Panc1 (cell line): Measurements from ENCODE around the gene RASSF4. TPM values are rescaled to one million over a fixed set of nuclear protein-coding genes. Genes with fewer than 3 reads are reported as not detected.

ENCODE experiments used
- ATAC-seq: fragments of 200-7000 bp; cut with Tn5 transposase; 2 replicates; pipeline ENCODE4 v1.9.1; 2020; ENCODE audit warnings: mild to moderate bottlenecking, moderate library complexity
- BruUV-seq: library from RNA; stranded (reverse); fragments of 400-500 nt; replicated peaks from 2 replicates; lab custom pipeline; 2021; lab: Mats Ljungman, UMichigan
- CTCF ChIA-PET: fragments of 300-600 bp; sonication (Branson Sonifier 250); formaldehyde crosslinking; loops from one replicate; lab custom pipeline; 2022; ENCODE audit warnings: antibody characterized with exemption; lab: Charles Lee
- POLR2A ChIA-PET: fragments of 300-600 bp; sonication (Branson Sonifier 250); formaldehyde crosslinking; loops from one replicate; lab custom pipeline; 2022; ENCODE audit warnings: antibody characterized with exemption; lab: Charles Lee
- DNase-seq: peaks from one replicate; pipeline ENCODE4 v3.0.0-alpha.2; 2010; ENCODE audit warnings: low read depth, low spot score
- H3K27ac ChIP-seq: 2 replicates; pipeline ENCODE4 v1.5.1; 2011; ENCODE audit warnings: mild to moderate bottlenecking, low read length, inconsistent platforms
- H3K27me3 ChIP-seq: fragments of 200-500 bp; sonication (Bioruptor generic); 2 replicates; pipeline ENCODE4 v1.6.0; 2014; ENCODE audit warnings: low read length, inconsistent platforms; ENCODE audit not compliant: control insufficient read depth, insufficient read depth
- H3K36me3 ChIP-seq: fragments of 200-500 bp; sonication (Bioruptor generic); 2 replicates; pipeline ENCODE4 v1.5.1; 2014; ENCODE audit warnings: inconsistent platforms, mild to moderate bottlenecking, low read length, moderate library complexity; ENCODE audit not compliant: control insufficient read depth, insufficient read depth
- H3K4me1 ChIP-seq: 2 replicates; pipeline ENCODE4 v1.5.1; 2011; ENCODE audit warnings: inconsistent platforms, mild to moderate bottlenecking, low read length, moderate library complexity; ENCODE audit not compliant: control insufficient read depth, insufficient read depth
- H3K4me3 ChIP-seq, 2 experiments: 2 replicates each; pipeline ENCODE4 v1.5.1; 2011 to 2012; ENCODE audit warnings: low read depth in 2 of 2, low read length in 2 of 2, mild to moderate bottlenecking in 2 of 2, inconsistent platforms in 1 of 2, moderate library complexity in 1 of 2
- H3K9me3 ChIP-seq: fragments of 200-500 bp; sonication (Bioruptor generic); 2 replicates; pipeline ENCODE4 v1.5.1; 2014; ENCODE audit warnings: low read depth, mild to moderate bottlenecking, inconsistent platforms, low read length, moderate library complexity; ENCODE audit not compliant: control insufficient read depth, insufficient read depth
- CTCF ChIP-seq: fragments of 450-650 bp; IDR thresholded peaks from 2 replicates; pipeline ENCODE4 v1.5.1; 2017; ENCODE audit warnings: mild to moderate bottlenecking
- POLR2AphosphoS5 ChIP-seq: IDR thresholded peaks from 2 replicates; pipeline ENCODE4 v1.6.1; 2012; ENCODE audit warnings: mild to moderate bottlenecking, low read depth, low read length, moderate library complexity
- REST ChIP-seq, 2 experiments: IDR thresholded peaks; 2 replicates each; pipeline ENCODE4 v1.6.1; 2011 to 2012; ENCODE audit warnings: low read depth in 2 of 2, control low read depth in 1 of 2, low read length in 1 of 2, mild to moderate bottlenecking in 1 of 2, moderate library complexity in 1 of 2; ENCODE audit not compliant: insufficient read depth in 1 of 2
- SIN3A ChIP-seq: IDR thresholded peaks from 2 replicates; pipeline ENCODE4 v1.6.1; 2012; ENCODE audit warnings: low read depth, mild to moderate bottlenecking, low read length, moderate library complexity, borderline replicate concordance; ENCODE audit not compliant: insufficient read depth
- TCF7L2 ChIP-seq: IDR thresholded peaks from 2 replicates; pipeline ENCODE4 v1.6.1; 2011; ENCODE audit warnings: mild to moderate bottlenecking, low read depth, low read length, inconsistent platforms
- in situ Hi-C: cut with HindIII; loops from 2 replicates; pipeline ENCODE4 v1.10.0; 2016; ENCODE audit warnings: low sequenced_read_pairs, low pct_unique_long_range_greater_than_20kb
- intact Hi-C: fragments of 100-400 bp; cut with micrococcal nuclease; formaldehyde crosslinking; loops from one replicate; pipeline ENCODE4 v1.10.0; 2022; ENCODE audit not compliant: unreplicated experiment
- total RNA-seq: library from RNA; stranded (reverse); gene quantifications from one replicate; pipeline ENCODE4 v1.2.1, GENCODE V29; 2021; ENCODE audit not compliant: unreplicated experiment

Gene RASSF4
- total RNA-seq, 1 experiment from 2014 or later = 13.9 TPM

DNA sequence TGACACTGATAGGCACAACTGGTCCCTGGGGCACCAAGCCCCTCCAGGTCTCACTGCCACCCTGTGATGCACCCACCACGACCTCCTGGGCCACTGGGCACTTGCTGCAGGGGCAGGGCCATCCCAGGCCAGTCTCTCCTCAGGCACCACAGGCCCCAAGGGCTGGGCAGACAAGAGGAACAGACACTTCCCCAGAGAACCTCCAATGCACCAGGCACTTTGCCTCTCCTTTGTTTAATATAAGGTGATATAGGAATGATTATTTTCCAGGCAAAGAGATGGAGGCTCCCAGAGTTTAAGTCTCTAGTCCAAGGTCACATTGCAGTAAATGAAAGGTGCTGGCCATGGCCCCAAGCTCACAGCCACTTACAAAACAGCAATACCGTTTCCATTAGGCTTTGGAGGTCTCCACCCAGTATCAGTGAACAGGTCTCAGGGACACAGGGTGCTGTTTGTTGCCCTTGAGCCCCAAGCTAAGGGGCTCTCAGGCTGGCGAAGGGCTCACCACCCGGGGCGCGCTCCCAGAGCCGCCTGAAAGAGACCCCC, 14.6 kb downstream of the RASSF4 start:
- Histone ChIP-seq H3K27ac (peak overlapping the region; percentile 96), H3K36me3 (no peaks in the 10 kb centered on the region), H3K4me3 (peak overlapping the region; percentile 46 to 65), H3K27me3 (no peaks in the 10 kb centered on the region), H3K4me1 (peaks cover 50% of the 10 kb centered on the region), H3K9me3 (no peaks in the 10 kb centered on the region)
- BruUV-seq = no TSS peak
- in situ Hi-C loops = no loop called here
- TF ChIP-seq CTCF (no peak), POLR2AphosphoS5 (no peak), REST (IDR thresholded peaks at IDR 0.05; ENCODE audit: insufficient read depth in 1 of 2, low read depth in 2 of 2, low read length in 1 of 2) (no peak), SIN3A (no peak), TCF7L2 (no peak)
- ATAC-seq = no peak
- ChIA-PET CTCF (no interaction called here), POLR2A (no interaction called here)
- intact Hi-C loops = loop anchor here (2.0 kb wide), 1 partner anchor 41 kb away; no protein-coding TSS in a partner anchor
- no peak for DNase-seq

- DNase-seq (no peak), ATAC-seq (peak; percentile 84)
- POLR2A ChIA-PET = no interaction called here
- H3K36me3 ChIP-seq = no peaks in the 10 kb centered on the region
- H3K27me3 ChIP-seq = no peaks in the 10 kb centered on the region
- H3K4me1 ChIP-seq = peaks cover 57% of the 10 kb centered on the region
- no peaks in the 10 kb centered on the region for H3K9me3 ChIP-seq
- peak overlapping the region; percentile 96 for H3K27ac ChIP-seq
- in situ Hi-C loops (no loop called here), intact Hi-C loops (loop anchor here (2.0 kb wide), 1 partner anchor 42 kb away; no protein-coding TSS in a partner anchor)
- CTCF ChIA-PET = interaction anchor here (1.5 to 2.3 kb wide), 2 partner anchors 12 to 41 kb away, joined by 6 to 17 read pairs; no protein-coding TSS in a partner anchor
- H3K4me3 ChIP-seq = peak overlapping the region; percentile 46 to 65
- peak; percentile 100 for TF ChIP-seq CTCF
- TF ChIP-seq POLR2AphosphoS5 = peak; percentile 77
- peak; percentile 55 for TF ChIP-seq TCF7L2
- no peak for TF ChIP-seq REST (IDR thresholded peaks at IDR 0.05; ENCODE audit: insufficient read depth in 1 of 2, low read depth in 2 of 2, low read length in 1 of 2)
- 0 out of 2 replicates have a peak, but pooled peaks have one; percentile 34 for TF ChIP-seq SIN3A
- no TSS peak for BruUV-seq
These were observed 15.2 kb downstream of the RASSF4 start for GRCh38 chr10:44974628-44975430.
